ENCODE data around the gene RGMA. TPM values are rescaled to one million over a fixed set of nuclear protein-coding genes. Genes with fewer than 3 reads are reported as not detected.

Gene RGMA
- total RNA-seq, 2 donors from 2014 or later = not detected

- no peak overlapping the region for H3K27ac Mint-ChIP-seq
- no peak for DNase-seq
- no peak for ATAC-seq
- H3K27me3 Mint-ChIP-seq = peaks cover 57% of the 10 kb centered on the region
- no peaks in the 10 kb centered on the region for H3K36me3 Mint-ChIP-seq (ENCODE audit: low read depth)
- no peak overlapping the region for H3K4me3 Mint-ChIP-seq
- H3K4me1 Mint-ChIP-seq = no peaks in the 10 kb centered on the region
- no peaks in the 10 kb centered on the region for H3K9me3 ChIP-seq (ENCODE audit: control insufficient read depth, low read length, poor library complexity, severe bottlenecking)
Observed at GRCh38 chr15:93118904-93119303, 29.9 kb upstream of the RGMA start.

DNA sequence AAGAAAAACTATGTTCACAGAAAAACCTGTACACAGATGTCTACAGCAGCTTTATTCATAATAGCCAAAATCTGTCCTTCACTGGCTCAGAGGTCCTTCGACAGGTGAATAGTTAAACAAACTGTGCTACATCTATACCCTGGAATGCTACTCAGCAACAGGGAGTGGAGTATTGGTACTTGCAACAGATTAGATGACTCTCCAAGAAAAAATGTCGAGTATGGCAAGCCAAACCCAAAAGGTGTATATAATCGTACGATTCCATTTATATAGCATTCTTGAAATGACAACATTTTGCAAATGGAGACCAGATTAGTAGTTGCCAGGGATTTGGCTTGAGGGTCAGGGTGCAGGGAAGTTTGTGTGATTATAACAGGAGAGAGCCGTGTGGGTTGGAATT, 22.4 kb upstream of the RGMA start:
- Mint-ChIP-seq H3K36me3 (ENCODE audit: low read depth) (peaks cover 4% of the 10 kb centered on the region), H3K4me3 (no peak overlapping the region), H3K4me1 (peaks cover 7% of the 10 kb centered on the region), H3K27ac (no peak overlapping the region), H3K27me3 (peaks cover 75% of the 10 kb centered on the region)
- no peaks in the 10 kb centered on the region for H3K9me3 ChIP-seq (ENCODE audit: control insufficient read depth, low read length, poor library complexity, severe bottlenecking)
- no peak for DNase-seq
- ATAC-seq = no peak

DNA sequence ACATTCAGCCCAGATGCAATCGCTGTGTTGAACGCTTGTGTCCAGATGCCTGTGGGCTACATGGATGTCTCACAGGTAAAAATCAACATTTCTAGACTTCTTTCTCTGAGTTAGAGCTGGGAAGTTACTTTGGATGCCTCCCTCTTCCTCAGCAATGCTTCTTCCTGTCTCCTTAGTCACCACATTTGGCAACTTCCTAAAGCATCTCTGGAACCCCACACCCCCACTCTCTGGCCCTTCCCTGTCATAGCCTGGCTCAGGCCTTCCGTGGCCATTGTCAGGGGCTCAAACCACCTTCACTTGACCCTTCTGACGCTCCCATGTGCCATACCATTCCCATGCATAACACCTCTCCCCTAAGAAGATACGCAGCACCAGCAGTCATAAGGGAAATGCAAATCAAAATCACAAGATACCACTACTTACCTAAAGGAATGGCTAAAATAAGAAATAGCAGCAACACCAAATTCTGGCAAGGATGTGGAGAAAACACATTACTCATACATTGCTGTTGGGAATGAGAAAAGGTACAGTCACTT, 21.6 kb upstream of the RGMA start:
- no peak for ATAC-seq
- peaks cover 77% of the 10 kb centered on the region for H3K27me3 Mint-ChIP-seq
- peaks cover 7% of the 10 kb centered on the region for H3K4me1 Mint-ChIP-seq

GRCh38 chr15:93109336-93110102, 20.5 kb upstream of the RGMA start:
- H3K4me3 Mint-ChIP-seq = peak overlapping the region; percentile 2
- peaks cover 7% of the 10 kb centered on the region for H3K4me1 Mint-ChIP-seq
- peaks cover 76% of the 10 kb centered on the region for H3K27me3 Mint-ChIP-seq
- H3K9me3 ChIP-seq (ENCODE audit: control insufficient read depth, low read length, poor library complexity, severe bottlenecking) = no peaks in the 10 kb centered on the region
- peaks cover 4% of the 10 kb centered on the region for H3K36me3 Mint-ChIP-seq (ENCODE audit: low read depth)
- no peak overlapping the region for H3K27ac Mint-ChIP-seq
- ATAC-seq (no peak), DNase-seq (no peak)

More for the DNA sequence above, 21.6 kb upstream of the RGMA start:
- no peak overlapping the region for H3K4me3 Mint-ChIP-seq
- H3K9me3 ChIP-seq (ENCODE audit: control insufficient read depth, low read length, poor library complexity, severe bottlenecking) = no peaks in the 10 kb centered on the region
- H3K27ac Mint-ChIP-seq = no peak overlapping the region
- no peak for DNase-seq
- peaks cover 4% of the 10 kb centered on the region for H3K36me3 Mint-ChIP-seq (ENCODE audit: low read depth)

GRCh38 chr15:93107646-93108045, 18.6 kb upstream of the RGMA start:
- no peak for DNase-seq
- peaks cover 73% of the 10 kb centered on the region for H3K27me3 Mint-ChIP-seq
- no peak overlapping the region for H3K27ac Mint-ChIP-seq
- H3K4me3 Mint-ChIP-seq = no peak overlapping the region
- ATAC-seq = no peak
- H3K9me3 ChIP-seq (ENCODE audit: control insufficient read depth, low read length, poor library complexity, severe bottlenecking) = no peaks in the 10 kb centered on the region
- peaks cover 7% of the 10 kb centered on the region for H3K4me1 Mint-ChIP-seq
- H3K36me3 Mint-ChIP-seq (ENCODE audit: low read depth) = peaks cover 4% of the 10 kb centered on the region

DNA sequence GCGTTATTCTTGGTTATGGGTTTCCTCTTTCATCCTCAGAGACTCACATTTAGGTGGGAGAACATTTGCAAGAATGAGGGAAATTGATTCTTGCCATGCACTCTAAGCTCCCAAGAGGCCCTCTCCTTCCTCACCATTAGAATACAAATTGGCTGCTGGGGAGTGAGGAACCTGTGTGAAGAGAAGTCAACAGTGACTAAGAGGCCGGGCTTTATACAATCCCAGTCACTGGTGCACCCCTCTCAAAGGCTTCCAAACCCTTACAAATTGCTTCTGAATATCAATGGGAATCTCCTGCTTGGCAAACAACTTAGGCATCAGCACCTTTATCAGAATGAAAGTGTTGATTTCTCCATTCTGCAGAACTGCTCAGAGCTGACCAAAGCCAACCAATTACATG, 16.5 kb upstream of the RGMA start:
- Mint-ChIP-seq H3K36me3 (ENCODE audit: low read depth) (peaks cover under 1% of the 10 kb centered on the region), H3K4me3 (no peak overlapping the region), H3K4me1 (peaks cover 7% of the 10 kb centered on the region), H3K27ac (no peak overlapping the region), H3K27me3 (peaks cover 62% of the 10 kb centered on the region)
- ATAC-seq (no peak), DNase-seq (no peak)
- no peaks in the 10 kb centered on the region for H3K9me3 ChIP-seq (ENCODE audit: control insufficient read depth, low read length, poor library complexity, severe bottlenecking)

- ATAC-seq = no peak
Observed at GRCh38 chr15:93103823-93104222, 14.8 kb upstream of the RGMA start.

GRCh38 chr15:93102211-93102610, 13.2 kb upstream of the RGMA start:
- peaks cover 1% of the 10 kb centered on the region for H3K4me1 Mint-ChIP-seq
- H3K4me3 Mint-ChIP-seq = no peak overlapping the region
- H3K27me3 Mint-ChIP-seq = peaks cover 42% of the 10 kb centered on the region
- no peak for DNase-seq
- no peaks in the 10 kb centered on the region for H3K9me3 ChIP-seq (ENCODE audit: control insufficient read depth, low read length, poor library complexity, severe bottlenecking)
- no peaks in the 10 kb centered on the region for H3K36me3 Mint-ChIP-seq (ENCODE audit: low read depth)
- H3K27ac Mint-ChIP-seq = no peak overlapping the region
- no peak for ATAC-seq

More at GRCh38 chr15:93103823-93104222, 14.8 kb upstream of the RGMA start:
- no peaks in the 10 kb centered on the region for H3K36me3 Mint-ChIP-seq (ENCODE audit: low read depth)
- H3K27ac Mint-ChIP-seq = no peak overlapping the region
- H3K4me1 Mint-ChIP-seq = peaks cover 4% of the 10 kb centered on the region
- peaks cover 58% of the 10 kb centered on the region for H3K27me3 Mint-ChIP-seq
- DNase-seq = no peak
- no peak overlapping the region for H3K4me3 Mint-ChIP-seq
- H3K9me3 ChIP-seq (ENCODE audit: control insufficient read depth, low read length, poor library complexity, severe bottlenecking) = no peaks in the 10 kb centered on the region

DNA sequence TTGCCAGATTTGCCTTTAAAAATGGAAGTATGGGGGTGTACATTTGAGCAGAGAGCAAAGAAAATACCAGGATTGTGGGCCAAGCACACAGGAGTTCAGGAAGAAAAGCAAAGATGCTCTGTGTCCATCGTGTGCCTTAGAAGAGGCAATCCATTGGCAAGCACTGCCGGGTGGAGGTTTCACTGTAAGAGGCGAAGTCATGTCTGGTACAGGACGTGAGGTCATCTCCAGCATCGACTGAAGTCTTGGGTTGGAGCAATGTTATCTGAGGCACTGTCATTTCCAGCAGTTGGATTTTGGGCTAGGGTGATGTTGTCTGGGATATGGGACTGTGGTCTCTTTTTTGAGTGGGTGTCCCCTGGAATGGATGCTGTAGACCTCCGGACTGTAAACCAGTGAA, 4.8 kb upstream of the RGMA start:
- Mint-ChIP-seq H3K27ac (no peak overlapping the region), H3K4me3 (no peak overlapping the region), H3K27me3 (peaks cover under 1% of the 10 kb centered on the region), H3K4me1 (peaks cover 2% of the 10 kb centered on the region), H3K36me3 (ENCODE audit: low read depth) (peaks cover 2% of the 10 kb centered on the region)
- no peaks in the 10 kb centered on the region for H3K9me3 ChIP-seq (ENCODE audit: control insufficient read depth, low read length, poor library complexity, severe bottlenecking)
- no peak for ATAC-seq
- DNase-seq = no peak

GRCh38 chr15:93091465-93091864, 2.5 kb upstream of the RGMA start:
- Mint-ChIP-seq H3K4me1 (peaks cover 11% of the 10 kb centered on the region), H3K36me3 (ENCODE audit: low read depth) (peaks cover 6% of the 10 kb centered on the region)

GRCh38 chr15:93089727-93090305, 805 bp upstream of the RGMA start:
- Mint-ChIP-seq H3K4me3 (peak overlapping the region; percentile 86), H3K27me3 (peaks cover 40% of the 10 kb centered on the region)
- no peak for DNase-seq

More at GRCh38 chr15:93091465-93091864, 2.5 kb upstream of the RGMA start:
- H3K9me3 ChIP-seq (ENCODE audit: control insufficient read depth, low read length, poor library complexity, severe bottlenecking) = no peaks in the 10 kb centered on the region
- DNase-seq (no peak), ATAC-seq (no peak)
- H3K27me3 Mint-ChIP-seq = peaks cover 23% of the 10 kb centered on the region
- H3K27ac Mint-ChIP-seq = no peak overlapping the region
- H3K4me3 Mint-ChIP-seq = no peak overlapping the region

GRCh38 chr15:93088200-93088980, 621 bp downstream of the RGMA start:
- Mint-ChIP-seq H3K36me3 (ENCODE audit: low read depth) (peaks cover 6% of the 10 kb centered on the region), H3K4me3 (peak overlapping the region; percentile 96), H3K27me3 (peaks cover 52% of the 10 kb centered on the region), H3K27ac (peak overlapping the region; percentile 19), H3K4me1 (peaks cover 11% of the 10 kb centered on the region)
- no peaks in the 10 kb centered on the region for H3K9me3 ChIP-seq (ENCODE audit: control insufficient read depth, low read length, poor library complexity, severe bottlenecking)
- no peak for DNase-seq
- peak; percentile 44 for ATAC-seq

More at GRCh38 chr15:93089727-93090305, 805 bp upstream of the RGMA start:
- no peaks in the 10 kb centered on the region for H3K9me3 ChIP-seq (ENCODE audit: control insufficient read depth, low read length, poor library complexity, severe bottlenecking)
- H3K36me3 Mint-ChIP-seq (ENCODE audit: low read depth) = peaks cover 6% of the 10 kb centered on the region
- peaks cover 11% of the 10 kb centered on the region for H3K4me1 Mint-ChIP-seq
- no peak for ATAC-seq
- H3K27ac Mint-ChIP-seq = no peak overlapping the region

DNA sequence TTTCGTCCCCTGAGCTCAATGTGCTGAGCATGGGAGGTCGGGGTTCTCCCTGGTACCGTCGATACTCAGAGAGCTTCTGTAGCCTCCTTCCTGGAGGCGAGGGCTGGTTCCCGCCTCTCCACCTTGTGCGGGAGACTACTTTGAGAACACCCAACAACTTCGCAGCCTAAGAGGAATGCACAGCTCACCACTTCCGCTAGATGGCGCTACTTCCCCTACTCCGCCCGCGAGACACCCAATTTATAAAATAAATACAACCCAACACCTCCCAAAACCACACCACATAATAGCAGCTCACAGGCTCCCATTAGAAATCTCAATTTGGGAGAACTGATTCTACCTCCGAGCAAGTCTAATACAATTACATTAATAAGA, 1.2 kb downstream of the RGMA start:
- Mint-ChIP-seq H3K36me3 (ENCODE audit: low read depth) (peaks cover 6% of the 10 kb centered on the region), H3K4me3 (peak overlapping the region; percentile 96), H3K27ac (peak overlapping the region; percentile 19), H3K27me3 (peaks cover 58% of the 10 kb centered on the region), H3K4me1 (peaks cover 11% of the 10 kb centered on the region)
- peak in 2 of 3 donors; percentile 39 to 61 for DNase-seq
- no peaks in the 10 kb centered on the region for H3K9me3 ChIP-seq (ENCODE audit: control insufficient read depth, low read length, poor library complexity, severe bottlenecking)
- ATAC-seq = peak; percentile 82
